H9 (cell line): Measurements from ENCODE around the gene FARS2. TPM values are rescaled to one million over a fixed set of nuclear protein-coding genes. Genes with fewer than 3 reads are reported as not detected.

ENCODE experiments used
- DNase-seq: peaks from one replicate; pipeline ENCODE4 v3.0.0-alpha.2; 2017
- H2AFZ ChIP-seq: one replicate; pipeline ENCODE4 v1.6.1; 2013; ENCODE audit warnings: mild to moderate bottlenecking, low read length, control low read depth, moderate library complexity
- H2AK5ac ChIP-seq: 2 replicates; pipeline ENCODE4 v1.6.1; 2013; ENCODE audit warnings: low read length, control low read depth, mixed read lengths; ENCODE audit not compliant: insufficient read length
- H2BK120ac ChIP-seq: one replicate; pipeline ENCODE4 v1.6.1; 2013; ENCODE audit warnings: low read depth, mild to moderate bottlenecking, low read length, control low read depth, inconsistent platforms; ENCODE audit not compliant: poor library complexity, severe bottlenecking
- H2BK12ac ChIP-seq: 2 replicates; pipeline ENCODE4 v1.6.1; 2013; ENCODE audit warnings: low read length, control low read depth, mixed read lengths, low read depth; ENCODE audit not compliant: insufficient read length
- H2BK15ac ChIP-seq: 2 replicates; pipeline ENCODE4 v1.6.1; 2013; ENCODE audit warnings: low read depth, low read length, control low read depth
- H2BK20ac ChIP-seq: one replicate; pipeline ENCODE4 v1.6.1; 2013; ENCODE audit warnings: low read depth, mild to moderate bottlenecking, low read length, control low read depth, inconsistent platforms; ENCODE audit not compliant: poor library complexity, severe bottlenecking
- H2BK5ac ChIP-seq: 2 replicates; pipeline ENCODE4 v1.6.1; 2013; ENCODE audit warnings: low read length, control low read depth, mixed read lengths; ENCODE audit not compliant: insufficient read length
- H3K14ac ChIP-seq: 2 replicates; pipeline ENCODE4 v1.6.1; 2013; ENCODE audit warnings: low read length, control low read depth; ENCODE audit not compliant: insufficient read depth
- H3K18ac ChIP-seq: 2 replicates; pipeline ENCODE4 v1.6.1; 2013; ENCODE audit warnings: low read depth, mild to moderate bottlenecking, mixed read lengths, low read length, control low read depth; ENCODE audit not compliant: insufficient read length
- H3K23ac ChIP-seq: 2 replicates; pipeline ENCODE4 v1.6.1; 2013; ENCODE audit warnings: low read length, control low read depth, mixed read lengths, low read depth; ENCODE audit not compliant: insufficient read length
- H3K23me2 ChIP-seq: 2 replicates; pipeline ENCODE4 v1.6.1; 2013; ENCODE audit warnings: low read depth, mild to moderate bottlenecking, mixed read lengths, low read length, control low read depth; ENCODE audit not compliant: insufficient read length, poor library complexity, severe bottlenecking
- H3K27ac ChIP-seq: 2 replicates; pipeline ENCODE4 v1.5.1; 2013; ENCODE audit warnings: low read length, control low read depth, mixed read lengths, low read depth; ENCODE audit not compliant: insufficient read length
- H3K27me3 ChIP-seq: 2 replicates; pipeline ENCODE4 v1.6.1; 2013; ENCODE audit warnings: low read length, control low read depth, inconsistent platforms; ENCODE audit not compliant: insufficient read depth
- H3K4ac ChIP-seq: 2 replicates; pipeline ENCODE4 v1.6.1; 2013; ENCODE audit warnings: low read depth, mild to moderate bottlenecking, control low read depth, inconsistent platforms, low read length, moderate library complexity
- H3K4me1 ChIP-seq: 2 replicates; pipeline ENCODE4 v1.6.1; 2013; ENCODE audit warnings: low read length, control low read depth, inconsistent platforms; ENCODE audit not compliant: insufficient read depth
- H3K4me2 ChIP-seq: 2 replicates; pipeline ENCODE4 v1.6.1; 2013; ENCODE audit warnings: low read length, control low read depth, mixed read lengths; ENCODE audit not compliant: insufficient read length, insufficient read depth
- H3K56ac ChIP-seq: 2 replicates; pipeline ENCODE4 v1.6.1; 2013; ENCODE audit warnings: low read depth, mild to moderate bottlenecking, mixed read lengths, low read length, control low read depth; ENCODE audit not compliant: insufficient read length
- H3K79me1 ChIP-seq: 2 replicates; pipeline ENCODE4 v1.6.1; 2013; ENCODE audit warnings: low read depth, mild to moderate bottlenecking, moderate library complexity, low read length, control low read depth, inconsistent platforms; ENCODE audit not compliant: insufficient read depth, poor library complexity, severe bottlenecking
- H3K79me2 ChIP-seq: 2 replicates; pipeline ENCODE4 v1.6.1; 2013; ENCODE audit warnings: low read length, control low read depth, inconsistent platforms; ENCODE audit not compliant: insufficient read depth
- H3K9ac ChIP-seq: 2 replicates; pipeline ENCODE4 v1.6.1; 2013; ENCODE audit warnings: low read length, control low read depth, mixed read lengths; ENCODE audit not compliant: insufficient read length; ENCODE audit errors: extremely low read depth
- H3K9me3 ChIP-seq: one replicate; pipeline ENCODE4 v1.6.1; 2013; ENCODE audit warnings: low read depth, low read length, inconsistent platforms; ENCODE audit not compliant: control insufficient read depth
- H3T11ph ChIP-seq: one replicate; pipeline ENCODE4 v1.6.1; 2013; ENCODE audit warnings: mild to moderate bottlenecking, low read length, control low read depth, inconsistent platforms
- H4K20me1 ChIP-seq: one replicate; pipeline ENCODE4 v1.6.1; 2013; ENCODE audit not compliant: control insufficient read depth, insufficient read length, insufficient read depth
- H4K5ac ChIP-seq: 2 replicates; pipeline ENCODE4 v1.6.1; 2013; ENCODE audit warnings: low read depth, mild to moderate bottlenecking, mixed read lengths, low read length, control low read depth; ENCODE audit not compliant: insufficient read length
- H4K8ac ChIP-seq: replicated peaks from 2 replicates; pipeline ENCODE4 v1.6.1; 2013; ENCODE audit warnings: low read length, control low read depth, mixed read lengths, low read depth; ENCODE audit not compliant: insufficient read length
- H4K91ac ChIP-seq: 2 replicates; pipeline ENCODE4 v1.6.1; 2013; ENCODE audit warnings: low read depth, mild to moderate bottlenecking, moderate library complexity, mixed read lengths, low read length, control low read depth; ENCODE audit not compliant: insufficient read length
- H3K27ac Mint-ChIP-seq, 3 experiments: 2 replicates in 2 of 3; 3 replicates in 1 of 3; pipeline ENCODE4 v1.8.0; 2020 to 2021; ENCODE audit warnings: mixed read lengths in 3 of 3, mild to moderate bottlenecking in 1 of 3, moderate library complexity in 1 of 3
- H3K27me3 Mint-ChIP-seq: 2 replicates; pipeline ENCODE4 v1.8.0; 2021; ENCODE audit warnings: low read depth, mild to moderate bottlenecking, moderate library complexity, mixed read lengths
- H3K36me3 Mint-ChIP-seq, 3 experiments: 2 replicates in 2 of 3; 3 replicates in 1 of 3; pipeline ENCODE4 v1.8.0; 2020 to 2021; ENCODE audit warnings: low read depth in 3 of 3, mixed read lengths in 3 of 3; ENCODE audit not compliant: insufficient read depth in 1 of 3
- H3K4me1 Mint-ChIP-seq, 2 experiments: 2 replicates each; pipeline ENCODE4 v1.8.0; 2020; ENCODE audit warnings: mixed read lengths in 2 of 2
- H3K4me3 Mint-ChIP-seq, 2 experiments: 2 replicates in 1 of 2; 3 replicates in 1 of 2; pipeline ENCODE4 v1.8.0; 2020 to 2021; ENCODE audit warnings: mild to moderate bottlenecking in 2 of 2, mixed read lengths in 2 of 2, moderate library complexity in 1 of 2
- H3K9me3 Mint-ChIP-seq, 2 experiments: 2 replicates in 1 of 2; 3 replicates in 1 of 2; pipeline ENCODE4 v1.8.0; 2020; ENCODE audit warnings: mild to moderate bottlenecking in 2 of 2, mixed read lengths in 2 of 2, moderate library complexity in 1 of 2
- whole genome bisulfite sequencing: extraction: QIAGEN DNeasy Blood & Tissue Kit; methylation state at CpG from one replicate; pipeline ENCODE4 v1.1.7; 2013; ENCODE audit warnings: missing lambda C conversion rate, low lambda C conversion rate, mixed read lengths; ENCODE audit not compliant: insufficient read length; ENCODE audit errors: extremely low coverage; 5-methylcytosine and 5-hydroxymethylcytosine counted together
- total RNA-seq: library from RNA; stranded (reverse); gene quantifications from 2 replicates; pipeline ENCODE4 v1.2.1, GENCODE V29; 2021
- TF ChIP-seq, protein P1 (sequence below): fragments of 200-600 bp; sonication (generic); conservative IDR thresholded peaks from 3 replicates; pipeline ENCODE4 v1.8.0; 2021; ENCODE audit warnings: antibody characterized with exemption, mild to moderate bottlenecking

The FARS2 gene
- total RNA-seq, 1 experiment from 2014 or later, result 8.5 TPM

GRCh38 chr6:5217356-5217755 is 44.0 kb upstream of the FARS2 start:
- Histone ChIP-seq H3K56ac (no peak overlapping the region), H3K9ac (no peak overlapping the region), H2AK5ac (no peak overlapping the region), H3K9me3 (no peaks in the 10 kb centered on the region), H2BK5ac (no peak overlapping the region), H3K14ac (no peak overlapping the region), H3K79me1 (no peaks in the 10 kb centered on the region), H3K79me2 (no peaks in the 10 kb centered on the region), H4K91ac (no peak overlapping the region), H3K23me2 (no peaks in the 10 kb centered on the region), H4K20me1 (no peaks in the 10 kb centered on the region), H2BK15ac (no peak overlapping the region), H3K27ac (no peak overlapping the region), H2BK12ac (no peak overlapping the region), H3K23ac (no peak overlapping the region), H2BK120ac (no peak overlapping the region), H3K4me1 (no peaks in the 10 kb centered on the region), H3T11ph (no peak overlapping the region), H2BK20ac (no peak overlapping the region), H3K4me2 (no peak overlapping the region), H4K5ac (no peak overlapping the region), H3K27me3 (no peaks in the 10 kb centered on the region), H2AFZ (no peak overlapping the region), H3K18ac (no peak overlapping the region), H3K4ac (no peak overlapping the region), H4K8ac (no peak overlapping the region)
- Mint-ChIP-seq H3K27me3 (no peaks in the 10 kb centered on the region), H3K4me3 (no peak overlapping the region), H3K4me1 (peaks cover 8 to 15% of the 10 kb centered on the region in 2 experiments), H3K9me3 (no peaks in the 10 kb centered on the region), H3K27ac (peak overlapping the region in 1 of 3 experiments; percentile 3; a peak in 1 of 7 replicates), H3K36me3 (peaks cover 5 to 19% (median 6%) of the 10 kb centered on the region in 3 experiments)
- TF ChIP-seq, protein P1, sequence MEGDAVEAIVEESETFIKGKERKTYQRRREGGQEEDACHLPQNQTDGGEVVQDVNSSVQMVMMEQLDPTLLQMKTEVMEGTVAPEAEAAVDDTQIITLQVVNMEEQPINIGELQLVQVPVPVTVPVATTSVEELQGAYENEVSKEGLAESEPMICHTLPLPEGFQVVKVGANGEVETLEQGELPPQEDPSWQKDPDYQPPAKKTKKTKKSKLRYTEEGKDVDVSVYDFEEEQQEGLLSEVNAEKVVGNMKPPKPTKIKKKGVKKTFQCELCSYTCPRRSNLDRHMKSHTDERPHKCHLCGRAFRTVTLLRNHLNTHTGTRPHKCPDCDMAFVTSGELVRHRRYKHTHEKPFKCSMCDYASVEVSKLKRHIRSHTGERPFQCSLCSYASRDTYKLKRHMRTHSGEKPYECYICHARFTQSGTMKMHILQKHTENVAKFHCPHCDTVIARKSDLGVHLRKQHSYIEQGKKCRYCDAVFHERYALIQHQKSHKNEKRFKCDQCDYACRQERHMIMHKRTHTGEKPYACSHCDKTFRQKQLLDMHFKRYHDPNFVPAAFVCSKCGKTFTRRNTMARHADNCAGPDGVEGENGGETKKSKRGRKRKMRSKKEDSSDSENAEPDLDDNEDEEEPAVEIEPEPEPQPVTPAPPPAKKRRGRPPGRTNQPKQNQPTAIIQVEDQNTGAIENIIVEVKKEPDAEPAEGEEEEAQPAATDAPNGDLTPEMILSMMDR, result no peak
- DNase-seq, result no peak
- no CpG with 5 or more reads among the region's 2 CpGs for WGBS
